Measurements from ENCODE around the gene ZBTB16. TPM values are rescaled to one million over a fixed set of nuclear protein-coding genes. Genes with fewer than 3 reads are reported as not detected.

The ZBTB16 gene
- total RNA-seq = 12.3 and 13.6 TPM in 2 replicates

DNA sequence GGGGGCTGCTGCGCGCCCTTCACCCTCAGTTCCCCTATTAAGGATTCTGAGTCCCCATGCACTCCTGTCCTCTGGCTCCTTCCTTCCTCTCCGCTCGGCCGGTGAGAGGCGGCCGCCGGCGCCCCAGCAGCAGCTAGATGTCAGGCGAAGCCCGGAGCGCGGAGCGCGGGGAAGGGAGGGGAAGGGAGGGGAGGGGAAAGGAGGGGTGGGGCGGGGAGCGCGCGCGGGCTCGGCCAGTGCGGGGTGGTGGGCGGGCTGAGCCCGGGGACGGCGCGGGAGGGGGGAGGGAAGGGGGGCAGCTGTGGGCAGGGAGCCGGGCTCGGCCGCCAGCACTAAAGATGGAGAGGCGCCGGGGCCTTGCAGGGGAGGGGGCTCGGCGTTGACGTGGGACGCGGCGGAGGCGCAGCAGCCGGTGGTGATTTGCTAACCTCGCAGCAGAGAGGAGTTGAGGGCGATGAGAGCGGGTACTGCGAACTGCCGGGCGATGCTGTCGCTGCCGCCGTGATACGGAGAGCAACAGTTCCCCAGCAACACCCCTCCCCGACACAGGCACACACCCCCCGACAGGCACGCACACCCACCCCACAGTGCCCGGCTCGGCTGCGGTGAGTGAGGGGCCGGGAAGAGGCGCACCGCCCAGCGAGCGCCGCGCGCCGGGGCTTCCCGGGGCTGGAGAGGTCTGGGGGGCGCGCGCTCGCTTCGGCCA is at the start of gene ZBTB16:
TSS of gene ZBTB16 (plus strand) at position 434 of the 706 bp plus-strand sequence. CDS start 3,590 bp downstream, outside the sequence.

GRCh38 chr11:114295676-114296604 is 236.4 kb downstream of the ZBTB16 start, which contains the start of gene NNMT:
Gene NNMT (plus strand): TSS chr11:114296399. CDS start chr11:114296557, 158 bp downstream.

Other genes with a start within 250 kb of the ZBTB16 start
- 21.5 and 22.1 TPM in 2 replicates for gene USP28, start 184.1 kb upstream of the ZBTB16 start, total RNA-seq
- not detected in 2 replicates for gene HTR3B, start 154.9 kb upstream of the ZBTB16 start, total RNA-seq
- not detected in 2 replicates for gene HTR3A, start 84.6 kb upstream of the ZBTB16 start, total RNA-seq
- 447 and 483 TPM in 2 replicates for gene NNMT, start 236.7 kb downstream of the ZBTB16 start, total RNA-seq